B cell (primary cell): ENCODE results near the gene KIAA0408. TPM values are rescaled to one million over a fixed set of nuclear protein-coding genes. Genes with fewer than 3 reads are reported as not detected.

ENCODE experiments used
- ATAC-seq: fragments of 200-7000 bp; cut with Tn5 transposase; one replicate; pipeline ENCODE4 v1.10.0; 2021; ENCODE audit warnings: low read depth, mild to moderate bottlenecking, moderate number of reproducible peaks, moderate library complexity
- CTCF ChIA-PET: fragments of 350-600 bp; sonication (Branson Sonifier 250); formaldehyde crosslinking; loops from one replicate; lab custom pipeline; 2021; ENCODE audit warnings: antibody characterized with exemption, inconsistent platforms; lab: Charles Lee
- POLR2A ChIA-PET: fragments of 350-600 bp; sonication (Branson Sonifier 250); formaldehyde crosslinking; loops from one replicate; lab custom pipeline; 2021; ENCODE audit warnings: antibody characterized with exemption; lab: Charles Lee
- DNase-seq: peaks from one replicate; pipeline ENCODE4 v3.0.0; 2013
- H2AFZ ChIP-seq: 2 replicates; pipeline ENCODE4 v1.6.1; 2012; ENCODE audit warnings: mild to moderate bottlenecking, low read depth, low read length; ENCODE audit not compliant: insufficient read depth, poor library complexity, severe bottlenecking
- H3K27ac ChIP-seq, 2 donors: 1 replicate in 1 of 2; 2 replicates in 1 of 2; pipeline ENCODE4 v1.5.1; 2012 to 2013; ENCODE audit warnings: low read length in 2 of 2, mild to moderate bottlenecking in 2 of 2, moderate library complexity in 1 of 2
- H3K27me3 ChIP-seq, 4 experiments: fragments of 200-600 bp in 1 of 4; sonication (generic) in 1 of 4; replicated peaks in 1 of 4; 1 replicate in 2 of 4; 2 replicates in 2 of 4; pipeline versions ENCODE4 v1.6.1 to v1.7.0; 2013 to 2016; ENCODE audit warnings: low read length in 3 of 4, mild to moderate bottlenecking in 2 of 4, mixed read lengths in 1 of 4, moderate library complexity in 1 of 4; ENCODE audit not compliant: insufficient read depth in 4 of 4, control insufficient read depth in 3 of 4; ENCODE audit errors: control extremely low read depth in 1 of 4
- H3K36me3 ChIP-seq, 2 experiments: replicated peaks in 1 of 2; 1 replicate in 1 of 2; 2 replicates in 1 of 2; pipeline versions ENCODE4 v1.6.1 to v1.7.1; 2013; ENCODE audit warnings: low read length in 1 of 2; ENCODE audit not compliant: insufficient read depth in 2 of 2, control insufficient read depth in 1 of 2; ENCODE audit errors: control extremely low read depth in 1 of 2, extremely low read depth in 1 of 2
- H3K4me1 ChIP-seq, 2 donors: fragments of 200-600 bp in 1 of 2; sonication (generic) in 1 of 2; 1 replicate in 1 of 2; 2 replicates in 1 of 2; pipeline versions ENCODE4 v1.5.1 to v1.6.1; 2013 to 2017; ENCODE audit warnings: low read length in 2 of 2; ENCODE audit not compliant: control insufficient read depth in 2 of 2, insufficient read depth in 2 of 2
- H3K4me2 ChIP-seq: replicated peaks from 2 replicates; pipeline ENCODE3; 2012; ENCODE audit warnings: mild to moderate bottlenecking, low read depth, low read length; ENCODE audit not compliant: poor library complexity, severe bottlenecking
- H3K4me3 ChIP-seq, 5 experiments: fragments of 200-600 bp in 1 of 5; sonication (generic) in 1 of 5; 1 replicate in 3 of 5; 2 replicates in 2 of 5; pipeline versions ENCODE4 v1.5.1 to v1.7.0; 2011 to 2016; ENCODE audit warnings: low read length in 4 of 5, mild to moderate bottlenecking in 4 of 5, low read depth in 2 of 5, control low read depth in 1 of 5, moderate library complexity in 1 of 5; ENCODE audit not compliant: insufficient read depth in 1 of 5; ENCODE audit errors: control extremely low read depth in 1 of 5, extremely low read depth in 1 of 5
- H3K79me2 ChIP-seq: fragments of 200-600 bp; sonication (generic); one replicate; pipeline ENCODE4 v1.6.0; 2016; ENCODE audit warnings: low read length; ENCODE audit not compliant: control insufficient read depth, insufficient read depth
- H3K9ac ChIP-seq: fragments of 200-600 bp; sonication (generic); 2 replicates; pipeline ENCODE4 v1.6.1; 2017; ENCODE audit warnings: mild to moderate bottlenecking, low read length, moderate library complexity
- H3K9me3 ChIP-seq, 3 donors: one replicate each; pipeline versions ENCODE4 v1.6.1 to v1.7.1; 2013; ENCODE audit warnings: low read length in 2 of 3; ENCODE audit not compliant: control insufficient read depth in 2 of 3, insufficient read depth in 1 of 3; ENCODE audit errors: control extremely low read depth in 1 of 3
- H4K20me1 ChIP-seq: 2 replicates; pipeline ENCODE4 v1.6.0; 2012; ENCODE audit warnings: mild to moderate bottlenecking, low read length; ENCODE audit not compliant: insufficient read depth, control insufficient read depth, poor library complexity, severe bottlenecking
- H3K27ac Mint-ChIP-seq: one replicate; pipeline ENCODE4 v1.8.0; 2021; ENCODE audit warnings: mixed read lengths
- H3K27me3 Mint-ChIP-seq: one replicate; pipeline ENCODE4 v1.8.0; 2021; ENCODE audit warnings: mixed read lengths
- H3K4me1 Mint-ChIP-seq: one replicate; pipeline ENCODE4 v1.8.0; 2021; ENCODE audit warnings: mixed read lengths
- H3K4me3 Mint-ChIP-seq: one replicate; pipeline ENCODE4 v1.8.0; 2021; ENCODE audit warnings: mixed read lengths
- H3K9me3 Mint-ChIP-seq: one replicate; pipeline ENCODE4 v1.8.0; 2022; ENCODE audit warnings: mixed read lengths; ENCODE audit not compliant: insufficient read depth
- EZH2 ChIP-seq: IDR thresholded peaks from 2 replicates; pipeline ENCODE4 v1.6.1; 2012; ENCODE audit warnings: borderline replicate concordance, low read depth, mild to moderate bottlenecking, moderate library complexity, low read length; ENCODE audit not compliant: insufficient read depth, poor library complexity, severe bottlenecking
- WGBS: methylation state at CpG from one replicate; pipeline ENCODE4 v1.1.5; 2013; ENCODE audit warnings: missing lambda C conversion rate; ENCODE audit not compliant: insufficient coverage; 5-methylcytosine and 5-hydroxymethylcytosine counted together
- intact Hi-C: fragments of 100-400 bp; cut with micrococcal nuclease; formaldehyde crosslinking; loops from one replicate; pipeline ENCODE4 v1.10.0; 2022
- polyA plus RNA-seq: library from polyadenylated mRNA; depleted of rRNA; stranded (reverse); fragments of >200 nt; gene quantifications from 2 replicates; pipeline ENCODE4 v1.2.3, GENCODE V29; 2012
- total RNA-seq, 2 donors: library from RNA; stranded (reverse); fragments of 120-200 nt in 1 of 2; gene quantifications; 1 replicate in 1 of 2; 2 replicates in 1 of 2; pipeline versions ENCODE4 v1.2.3 to v1.2.4, GENCODE V29; 2013 to 2022
- TF ChIP-seq, protein P1 (sequence below): fragments of 200-600 bp; IDR thresholded peaks from one replicate; pipeline ENCODE4 v1.8.0; 2022; ENCODE audit warnings: antibody characterized with exemption, mild to moderate bottlenecking

Gene KIAA0408
- total and polyA plus RNA-seq, 2 donors (not counting 1 experiment from before 2014, with no cell fraction given): 0.58 to 0.64 TPM

GRCh38 chr6:127482325-127482724, 23.1 kb upstream of the KIAA0408 start:
- DNase-seq: no peak
- Mint-ChIP-seq H3K4me3 (no peak overlapping the region), H3K4me1 (peaks cover 13% of the 10 kb centered on the region), H3K9me3 (no peaks in the 10 kb centered on the region), H3K27ac (no peak overlapping the region), H3K27me3 (peaks cover 7% of the 10 kb centered on the region)
- no peak overlapping the region for H3K4me2 ChIP-seq
- ChIA-PET CTCF (no interaction called here), POLR2A (no interaction called here)
- no CpG with 5 or more reads among the region's 2 CpGs for WGBS
- H3K9me3 ChIP-seq: no peaks in the 10 kb centered on the region
- peaks cover 7 to 9% of the 10 kb centered on the region in 2 donors for H3K4me1 ChIP-seq
- no peak overlapping the region for H2AFZ ChIP-seq
- intact Hi-C loops: no loop called here
- H3K79me2 ChIP-seq: no peaks in the 10 kb centered on the region
- no peaks in the 10 kb centered on the region for H3K27me3 ChIP-seq
- no peaks in the 10 kb centered on the region for H3K36me3 ChIP-seq
- TF ChIP-seq, protein P1, sequence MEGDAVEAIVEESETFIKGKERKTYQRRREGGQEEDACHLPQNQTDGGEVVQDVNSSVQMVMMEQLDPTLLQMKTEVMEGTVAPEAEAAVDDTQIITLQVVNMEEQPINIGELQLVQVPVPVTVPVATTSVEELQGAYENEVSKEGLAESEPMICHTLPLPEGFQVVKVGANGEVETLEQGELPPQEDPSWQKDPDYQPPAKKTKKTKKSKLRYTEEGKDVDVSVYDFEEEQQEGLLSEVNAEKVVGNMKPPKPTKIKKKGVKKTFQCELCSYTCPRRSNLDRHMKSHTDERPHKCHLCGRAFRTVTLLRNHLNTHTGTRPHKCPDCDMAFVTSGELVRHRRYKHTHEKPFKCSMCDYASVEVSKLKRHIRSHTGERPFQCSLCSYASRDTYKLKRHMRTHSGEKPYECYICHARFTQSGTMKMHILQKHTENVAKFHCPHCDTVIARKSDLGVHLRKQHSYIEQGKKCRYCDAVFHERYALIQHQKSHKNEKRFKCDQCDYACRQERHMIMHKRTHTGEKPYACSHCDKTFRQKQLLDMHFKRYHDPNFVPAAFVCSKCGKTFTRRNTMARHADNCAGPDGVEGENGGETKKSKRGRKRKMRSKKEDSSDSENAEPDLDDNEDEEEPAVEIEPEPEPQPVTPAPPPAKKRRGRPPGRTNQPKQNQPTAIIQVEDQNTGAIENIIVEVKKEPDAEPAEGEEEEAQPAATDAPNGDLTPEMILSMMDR: no peak
- TF ChIP-seq EZH2: no peak
- no peaks in the 10 kb centered on the region for H4K20me1 ChIP-seq
- H3K4me3 ChIP-seq: no peak overlapping the region
- no peak for ATAC-seq
- H3K27ac ChIP-seq: no peak overlapping the region
- no peak overlapping the region for H3K9ac ChIP-seq

DNA sequence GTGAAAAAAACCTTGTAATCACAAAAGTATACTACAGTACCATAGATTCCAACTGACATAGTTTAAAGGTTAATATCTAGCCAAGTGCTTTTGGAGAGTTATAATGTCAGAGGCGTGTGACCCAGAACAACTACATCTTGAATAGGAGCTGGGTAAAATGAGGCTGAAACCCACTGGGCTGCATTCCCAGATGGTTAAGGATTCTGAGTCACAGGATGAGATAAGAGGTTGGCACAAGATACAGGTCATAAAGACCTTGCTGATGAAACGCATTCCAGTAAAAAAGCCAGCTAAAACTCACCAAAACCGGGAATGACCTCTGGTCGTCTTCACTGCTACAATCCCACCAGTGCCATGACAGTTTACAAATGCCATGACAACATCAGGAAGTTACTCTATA, 22.4 kb upstream of the KIAA0408 start:
- Histone ChIP-seq H3K27me3 (no peaks in the 10 kb centered on the region), H3K9ac (no peak overlapping the region), H4K20me1 (no peaks in the 10 kb centered on the region), H3K79me2 (no peaks in the 10 kb centered on the region), H3K4me3 (no peak overlapping the region), H3K36me3 (no peaks in the 10 kb centered on the region), H3K4me1 (peaks cover 7 to 9% of the 10 kb centered on the region in 2 donors), H3K4me2 (no peak overlapping the region), H3K27ac (no peak overlapping the region), H3K9me3 (no peaks in the 10 kb centered on the region), H2AFZ (no peak overlapping the region)
- Mint-ChIP-seq H3K9me3 (no peaks in the 10 kb centered on the region), H3K4me3 (no peak overlapping the region), H3K4me1 (peaks cover 13% of the 10 kb centered on the region), H3K27ac (no peak overlapping the region), H3K27me3 (peaks cover 7% of the 10 kb centered on the region)
- intact Hi-C loops: no loop called here
- WGBS: 100% methylated on average over 1 of the region's 4 CpGs
- ChIA-PET POLR2A (no interaction called here), CTCF (no interaction called here)
- DNase-seq (no peak), ATAC-seq (no peak)
- no peak for TF ChIP-seq EZH2
- TF ChIP-seq, protein P1: no peak
